ENCODE measurements around the gene HIP1.

DNA sequence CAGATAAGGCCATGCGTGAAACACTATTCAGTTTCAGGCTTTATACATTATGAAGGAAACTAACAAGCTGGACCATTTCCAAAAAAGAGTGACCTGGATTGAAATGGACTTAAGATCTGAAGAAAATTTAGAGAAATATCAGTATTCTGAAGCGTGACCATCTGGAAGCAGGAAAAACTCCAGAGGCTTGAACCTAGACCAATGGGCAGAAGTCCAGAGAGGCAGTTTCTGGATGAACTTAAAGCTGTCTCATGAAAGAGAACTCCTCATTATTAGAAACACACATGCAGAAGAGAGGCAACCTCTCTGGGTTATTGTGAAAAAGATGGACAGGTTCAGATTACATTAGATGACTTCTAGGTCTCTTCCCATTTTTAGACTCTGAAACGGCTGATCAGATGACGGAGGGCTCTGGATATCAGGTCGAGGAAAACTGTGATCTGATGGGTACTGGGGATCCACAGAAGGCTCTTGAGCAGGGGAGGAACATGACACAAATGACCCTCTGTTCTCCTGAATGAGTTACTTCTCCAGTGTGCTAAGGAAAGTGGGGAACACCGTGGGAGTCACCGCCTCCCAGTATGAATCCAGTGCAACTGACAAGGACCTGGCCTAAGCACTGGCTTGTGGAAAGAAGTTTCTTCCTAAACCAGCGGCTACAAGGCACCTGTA lies 130.2 kb downstream of the HIP1 start:
- TF ChIP-seq POLR2A (IDR thresholded peaks at IDR 0.05): no peak
- TF ChIP-seq, protein P1, sequence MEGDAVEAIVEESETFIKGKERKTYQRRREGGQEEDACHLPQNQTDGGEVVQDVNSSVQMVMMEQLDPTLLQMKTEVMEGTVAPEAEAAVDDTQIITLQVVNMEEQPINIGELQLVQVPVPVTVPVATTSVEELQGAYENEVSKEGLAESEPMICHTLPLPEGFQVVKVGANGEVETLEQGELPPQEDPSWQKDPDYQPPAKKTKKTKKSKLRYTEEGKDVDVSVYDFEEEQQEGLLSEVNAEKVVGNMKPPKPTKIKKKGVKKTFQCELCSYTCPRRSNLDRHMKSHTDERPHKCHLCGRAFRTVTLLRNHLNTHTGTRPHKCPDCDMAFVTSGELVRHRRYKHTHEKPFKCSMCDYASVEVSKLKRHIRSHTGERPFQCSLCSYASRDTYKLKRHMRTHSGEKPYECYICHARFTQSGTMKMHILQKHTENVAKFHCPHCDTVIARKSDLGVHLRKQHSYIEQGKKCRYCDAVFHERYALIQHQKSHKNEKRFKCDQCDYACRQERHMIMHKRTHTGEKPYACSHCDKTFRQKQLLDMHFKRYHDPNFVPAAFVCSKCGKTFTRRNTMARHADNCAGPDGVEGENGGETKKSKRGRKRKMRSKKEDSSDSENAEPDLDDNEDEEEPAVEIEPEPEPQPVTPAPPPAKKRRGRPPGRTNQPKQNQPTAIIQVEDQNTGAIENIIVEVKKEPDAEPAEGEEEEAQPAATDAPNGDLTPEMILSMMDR (IDR thresholded peaks at IDR 0.05): no peak

Measured in sigmoid colon (tissue), 3 donors.